ENCODE results near the gene S100A3. TPM values are rescaled to one million over a fixed set of nuclear protein-coding genes. Genes with fewer than 3 reads are reported as not detected.

Gene S100A3
- total and polyA plus RNA-seq, 2 of the 8 experiments (the other 6 are each of a cell fraction or from before 2014, with no cell fraction given) = 0.26 to 0.47 TPM

DNA sequence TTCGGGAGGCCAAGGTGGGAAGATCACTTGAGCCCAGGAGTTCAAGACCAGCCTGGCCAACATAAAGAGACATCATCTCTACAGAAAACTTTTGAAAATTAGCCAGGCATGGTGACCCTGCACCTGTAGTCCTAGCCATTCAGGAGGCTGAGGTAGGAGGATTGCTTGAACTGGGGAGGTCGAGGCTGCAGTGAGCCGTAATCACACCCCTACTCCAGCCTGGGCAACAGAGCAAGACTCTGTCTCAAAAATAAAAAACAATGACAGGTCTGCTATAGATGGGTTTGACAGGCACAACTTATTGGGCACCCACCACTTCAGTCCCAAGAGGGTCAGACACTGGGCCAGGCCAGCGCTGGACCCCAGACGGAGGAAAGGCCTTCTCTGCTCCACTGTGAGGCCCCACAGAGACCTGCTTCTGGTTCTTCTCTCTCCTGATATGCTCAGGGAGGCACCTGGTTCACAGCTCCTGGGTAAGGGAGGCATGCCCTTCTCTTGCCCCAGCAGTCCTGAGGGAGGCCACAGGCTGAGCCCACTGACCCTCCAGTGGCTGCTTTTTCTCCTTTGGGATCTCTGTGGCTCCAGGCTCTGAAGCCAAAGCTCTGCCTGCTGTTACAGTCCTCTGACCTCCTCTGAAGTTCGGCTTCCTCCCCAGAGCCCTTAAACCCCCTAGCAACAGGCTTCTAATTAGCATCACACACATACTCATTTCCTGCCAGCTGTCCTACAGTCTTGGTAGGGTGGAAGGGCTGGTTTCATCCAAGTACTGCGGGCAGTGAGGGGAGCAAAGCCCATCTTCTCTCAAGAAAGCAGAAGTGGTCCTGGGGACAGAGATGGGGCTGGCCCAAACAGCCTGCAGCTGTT, 49.5 kb upstream of the S100A3 start (continued):
- TF ChIP-seq FOSL1 (IDR thresholded peaks at IDR 0.05; ENCODE audit: insufficient read depth, low read depth, low read length) = no peak
- peak; percentile 64; the same call in 1 of the 2 replicates for TF ChIP-seq POU5F1 (IDR thresholded peaks at IDR 0.05; ENCODE audit: low read depth, low read length)
- 0 out of 4 replicates have a peak, but pooled peaks of 1 of the 2 experiments have one; percentile 28 for TF ChIP-seq SIN3A (conservative IDR thresholded peaks at IDR 0.05 in 1 of 2, IDR thresholded peaks at IDR 0.05 in 1 of 2; ENCODE audit: low read depth in 1 of 2, low read length in 2 of 2)
- peak; percentile 85 for TF ChIP-seq NANOG (IDR thresholded peaks at IDR 0.05; ENCODE audit: insufficient read depth, low read depth, low read length, poor library complexity, severe bottlenecking)
- TF ChIP-seq EP300 (IDR thresholded peaks at IDR 0.05; ENCODE audit: borderline replicate concordance in 1 of 2, low read depth in 2 of 2, low read length in 2 of 2) = peak in 1 of 2 experiments; percentile 80; a peak in 1 of 3 replicates

Measured in H1 (cell line).